Neuronal stem cell (in vitro differentiated cells): ENCODE measurements around the gene DUSP28.

Experiments used
- DNase-seq: peaks from one replicate; pipeline ENCODE4 v3.0.0-alpha.2; 2013; ENCODE audit warnings: low spot score
- H2AFZ ChIP-seq: one replicate; pipeline ENCODE4 v1.6.1; 2013; ENCODE audit warnings: mild to moderate bottlenecking, low read length, inconsistent platforms
- H2AK5ac ChIP-seq: 2 replicates; pipeline ENCODE4 v1.6.1; 2013; ENCODE audit warnings: low read depth, mild to moderate bottlenecking, inconsistent platforms, low read length, moderate library complexity, mixed read lengths
- H2BK120ac ChIP-seq: 2 replicates; pipeline ENCODE4 v1.6.1; 2013; ENCODE audit warnings: low read depth, mild to moderate bottlenecking, inconsistent platforms, low read length, moderate library complexity, mixed read lengths
- H2BK12ac ChIP-seq: one replicate; pipeline ENCODE4 v1.6.1; 2013; ENCODE audit warnings: low read length, inconsistent platforms
- H2BK15ac ChIP-seq: 2 replicates; pipeline ENCODE4 v1.6.1; 2013; ENCODE audit warnings: mild to moderate bottlenecking, low read length, inconsistent platforms, mixed read lengths
- H2BK5ac ChIP-seq: one replicate; pipeline ENCODE4 v1.6.1; 2013; ENCODE audit warnings: inconsistent platforms, mild to moderate bottlenecking, low read length, moderate library complexity
- H3K14ac ChIP-seq: one replicate; pipeline ENCODE4 v1.6.1; 2013; ENCODE audit warnings: low read length, inconsistent platforms
- H3K18ac ChIP-seq: 2 replicates; pipeline ENCODE4 v1.6.1; 2013; ENCODE audit warnings: low read length, inconsistent platforms
- H3K23ac ChIP-seq: 2 replicates; pipeline ENCODE4 v1.6.1; 2013; ENCODE audit warnings: low read depth, mild to moderate bottlenecking, mixed read lengths, low read length, inconsistent platforms; ENCODE audit not compliant: poor library complexity
- H3K27ac ChIP-seq: replicated peaks from 3 replicates; pipeline ENCODE4 v1.5.1; 2013; ENCODE audit warnings: low read length, inconsistent platforms
- H3K27me3 ChIP-seq, 3 experiments: 2 replicates each; pipeline ENCODE4 v1.6.1; 2013; ENCODE audit warnings: low read length in 3 of 3, mild to moderate bottlenecking in 2 of 3, inconsistent platforms in 1 of 3, low read depth in 1 of 3, mixed read lengths in 1 of 3, moderate library complexity in 1 of 3; ENCODE audit not compliant: control insufficient read depth in 3 of 3, insufficient read depth in 3 of 3
- H3K36me3 ChIP-seq, 2 donors: replicated peaks in 1 of 2; 2 replicates each; pipeline ENCODE4 v1.6.1; 2013; ENCODE audit warnings: low read length in 2 of 2; ENCODE audit not compliant: control insufficient read depth in 2 of 2, insufficient read depth in 2 of 2
- H3K4ac ChIP-seq: 2 replicates; pipeline ENCODE4 v1.6.1; 2013; ENCODE audit warnings: inconsistent platforms, mild to moderate bottlenecking, low read length, moderate library complexity
- H3K4me1 ChIP-seq, 2 donors: 1 replicate in 1 of 2; 2 replicates in 1 of 2; pipeline ENCODE4 v1.6.1; 2013; ENCODE audit warnings: low read length in 2 of 2, low read depth in 1 of 2; ENCODE audit not compliant: control insufficient read depth in 2 of 2, insufficient read depth in 1 of 2
- H3K4me2 ChIP-seq: one replicate; pipeline ENCODE4 v1.6.1; 2013; ENCODE audit warnings: mild to moderate bottlenecking, low read length, inconsistent platforms; ENCODE audit not compliant: insufficient read depth, poor library complexity, severe bottlenecking
- H3K4me3 ChIP-seq, 2 donors: 2 replicates each; pipeline ENCODE4 v1.5.1; 2013; ENCODE audit warnings: low read length in 2 of 2, mild to moderate bottlenecking in 2 of 2, inconsistent platforms in 1 of 2, moderate library complexity in 1 of 2
- H3K79me1 ChIP-seq: one replicate; pipeline ENCODE4 v1.6.1; 2013; ENCODE audit warnings: low read depth, mild to moderate bottlenecking, inconsistent platforms, low read length, moderate library complexity
- H3K9ac ChIP-seq: one replicate; pipeline ENCODE4 v1.6.1; 2013; ENCODE audit warnings: mild to moderate bottlenecking, low read depth, low read length, inconsistent platforms; ENCODE audit not compliant: poor library complexity
- H3K9me3 ChIP-seq, 2 donors: replicated peaks in 1 of 2; 2 replicates each; pipeline versions ENCODE3 to v1.6.1; 2013; ENCODE audit warnings: low read length in 2 of 2, mild to moderate bottlenecking in 2 of 2, inconsistent platforms in 1 of 2, low read depth in 1 of 2, mixed read lengths in 1 of 2, moderate library complexity in 1 of 2; ENCODE audit not compliant: control insufficient read depth in 2 of 2, insufficient read depth in 1 of 2
- H4K8ac ChIP-seq: one replicate; pipeline ENCODE4 v1.6.1; 2013; ENCODE audit warnings: low read depth, mild to moderate bottlenecking, inconsistent platforms, low read length, moderate library complexity
- H4K91ac ChIP-seq: one replicate; pipeline ENCODE4 v1.6.1; 2013; ENCODE audit warnings: low read length, low read depth, mild to moderate bottlenecking, inconsistent platforms; ENCODE audit not compliant: poor library complexity
- WGBS, 2 donors: extraction: QIAGEN DNeasy Blood & Tissue Kit; methylation state at CpG; one replicate each; pipeline ENCODE4 v1.1.7; 2013; ENCODE audit warnings: missing lambda C conversion rate in 2 of 2, mixed read lengths in 1 of 2; ENCODE audit not compliant: insufficient read length in 2 of 2, insufficient replicate concordance in 1 of 2; ENCODE audit errors: extremely low coverage in 2 of 2; 5-methylcytosine and 5-hydroxymethylcytosine counted together

Gene DUSP28

DNA sequence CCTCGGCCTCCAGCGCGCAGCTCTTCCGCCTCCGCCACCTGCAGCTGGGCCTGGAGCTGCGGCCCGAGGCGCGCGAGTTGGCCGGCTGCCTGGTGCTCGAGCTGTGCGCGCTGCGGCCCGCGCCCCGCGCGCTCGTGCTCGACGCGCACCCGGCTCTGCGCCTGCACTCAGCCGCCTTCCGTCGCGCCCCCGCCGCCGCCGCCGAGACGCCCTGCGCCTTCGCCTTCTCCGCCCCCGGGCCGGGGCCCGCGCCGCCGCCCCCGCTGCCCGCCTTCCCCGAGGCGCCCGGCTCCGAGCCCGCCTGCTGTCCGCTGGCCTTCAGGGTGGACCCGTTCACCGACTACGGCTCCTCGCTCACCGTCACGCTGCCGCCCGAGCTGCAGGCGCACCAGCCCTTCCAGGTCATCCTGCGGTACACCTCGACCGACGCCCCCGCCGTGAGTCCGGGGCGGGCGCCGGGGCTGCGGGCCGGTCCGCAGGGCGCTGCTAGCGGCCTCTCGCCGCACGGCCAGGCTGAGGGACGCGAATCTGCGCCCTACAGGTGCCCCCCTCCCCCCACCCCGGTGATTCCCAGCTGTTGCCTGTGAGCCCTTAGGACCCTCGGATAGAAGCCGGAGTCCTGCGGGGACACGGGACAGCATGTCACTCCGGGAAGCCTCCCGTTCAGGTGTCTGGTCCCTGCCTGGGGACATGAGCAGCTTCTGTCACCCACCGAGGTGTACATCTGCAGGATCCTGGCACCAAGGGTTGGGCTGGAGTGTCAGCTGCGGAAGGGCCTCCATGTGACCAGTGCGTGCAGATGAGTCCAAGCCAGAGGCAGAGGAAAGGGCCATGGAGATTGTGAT lies 8.7 kb downstream of the DUSP28 start:
- Histone ChIP-seq H2AFZ (peak overlapping the region; percentile 88), H2BK5ac (peak overlapping the region; percentile 39), H2BK12ac (peak overlapping the region; percentile 73), H3K27me3 (peaks cover 0 to 32% (median 16%) of the 10 kb centered on the region in 3 experiments), H3K27ac (no peak overlapping the region), H4K8ac (peak overlapping the region; percentile 43), H3K79me1 (peaks cover 2% of the 10 kb centered on the region), H3K4me3 (peak overlapping the region; percentile 57 to 90), H2BK15ac (peak overlapping the region; percentile 16), H2AK5ac (no peak overlapping the region), H3K36me3 (peaks cover 0 to 4% of the 10 kb centered on the region in 2 donors), H3K9me3 (peaks cover 0 to 4% of the 10 kb centered on the region in 2 donors), H3K18ac (peak overlapping the region; percentile 83), H4K91ac (peak overlapping the region; percentile 5), H3K4me2 (peak overlapping the region; percentile 94), H2BK120ac (no peak overlapping the region), H3K14ac (peak overlapping the region; percentile 39), H3K4me1 (peaks cover 25% of the 10 kb centered on the region in 2 donors), H3K23ac (peak overlapping the region; percentile 37), H3K4ac (no peak overlapping the region), H3K9ac (peak overlapping the region; percentile 92)
- WGBS, 2 donors = no CpG with 5 or more reads among the region's 93 CpGs
- DNase-seq = no peak

DNA sequence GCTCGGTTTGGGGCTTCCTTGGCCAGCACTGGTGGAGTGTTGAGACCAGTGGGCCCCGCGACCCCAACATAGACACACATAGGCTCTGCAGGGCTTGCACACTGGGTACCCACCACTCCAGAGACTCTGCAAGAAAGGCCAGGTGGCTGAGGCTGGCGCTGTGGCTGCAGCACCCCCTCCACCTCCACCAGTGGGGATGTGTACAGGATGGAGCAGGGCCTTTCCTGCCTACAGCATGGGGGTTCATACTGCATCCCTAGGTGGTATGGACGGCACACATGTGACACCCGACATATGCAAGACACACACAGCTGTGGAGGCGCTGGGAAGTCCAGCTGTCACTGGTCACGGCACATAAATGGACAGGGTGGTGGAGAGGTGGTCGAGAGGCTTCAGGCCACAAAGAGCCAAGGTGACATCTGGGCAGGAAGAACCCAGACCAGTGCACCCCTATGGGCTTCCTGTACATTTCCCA lies 9.4 kb downstream of the DUSP28 start:
- Histone ChIP-seq H3K79me1 (peaks cover 2% of the 10 kb centered on the region), H2AK5ac (peak overlapping the region; percentile 37), H3K9ac (no peak overlapping the region), H4K8ac (no peak overlapping the region), H2BK15ac (no peak overlapping the region), H3K4ac (no peak overlapping the region), H2AFZ (no peak overlapping the region), H4K91ac (peak overlapping the region; percentile 5), H2BK12ac (no peak overlapping the region), H3K4me3 (peak overlapping the region; percentile 57 to 90), H3K36me3 (peaks cover 0 to 8% of the 10 kb centered on the region in 2 donors), H3K23ac (peak overlapping the region; percentile 37), H3K9me3 (peaks cover 0 to 4% of the 10 kb centered on the region in 2 donors), H3K4me2 (no peak overlapping the region), H2BK120ac (no peak overlapping the region), H3K14ac (peak overlapping the region; percentile 39), H3K27me3 (peaks cover 0 to 32% (median 16%) of the 10 kb centered on the region in 3 experiments), H3K4me1 (peaks cover 25% of the 10 kb centered on the region in 2 donors), H2BK5ac (no peak overlapping the region), H3K27ac (no peak overlapping the region), H3K18ac (no peak overlapping the region)
- WGBS, 2 donors = no CpG with 5 or more reads among the region's 9 CpGs
- no peak for DNase-seq

DNA sequence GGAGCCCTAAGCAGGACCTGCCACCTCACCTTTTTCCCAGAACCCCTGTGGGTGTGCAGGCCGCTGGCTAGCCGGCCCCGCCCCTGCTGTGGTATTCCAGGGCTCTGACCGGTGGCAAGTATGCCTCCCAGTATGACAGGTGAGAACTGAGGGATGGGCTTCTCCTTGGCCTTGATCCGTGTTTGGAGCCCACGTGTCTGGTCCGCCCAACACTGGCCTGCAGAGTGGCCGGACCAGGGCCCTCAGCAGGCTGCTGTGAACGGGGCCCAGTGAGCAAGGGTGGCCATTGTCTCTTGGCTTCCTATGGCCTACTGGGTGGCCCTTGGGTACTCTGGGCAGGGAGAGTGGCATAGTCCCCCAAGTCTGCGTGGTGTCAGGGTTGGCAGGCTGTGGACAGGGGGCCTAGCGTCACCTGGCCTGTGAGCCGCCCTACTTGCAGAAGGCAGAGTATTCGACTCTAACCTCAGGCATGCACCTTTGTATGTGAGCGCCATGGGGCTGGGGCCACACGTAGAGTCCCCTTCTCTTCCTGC lies 9.9 kb downstream of the DUSP28 start:
- no CpG with 5 or more reads among the region's 15 CpGs for WGBS, 2 donors
- H3K27me3 ChIP-seq = peaks cover 0 to 32% (median 16%) of the 10 kb centered on the region in 3 experiments
- H2BK15ac ChIP-seq = no peak overlapping the region
- no peak overlapping the region for H3K4me3 ChIP-seq
- H3K14ac ChIP-seq = no peak overlapping the region
- peaks cover 25% of the 10 kb centered on the region in 2 donors for H3K4me1 ChIP-seq
- no peak overlapping the region for H4K91ac ChIP-seq
- no peak overlapping the region for H2BK12ac ChIP-seq
- peak overlapping the region; percentile 3 for H3K4me2 ChIP-seq
- H2AFZ ChIP-seq = no peak overlapping the region
- peak overlapping the region; percentile 53 for H3K4ac ChIP-seq
- H3K79me1 ChIP-seq = peaks cover 2% of the 10 kb centered on the region
- H3K27ac ChIP-seq = no peak overlapping the region
- H3K36me3 ChIP-seq = peaks cover 0 to 13% of the 10 kb centered on the region in 2 donors
- peaks cover 0 to 4% of the 10 kb centered on the region in 2 donors for H3K9me3 ChIP-seq
- H3K23ac ChIP-seq = peak overlapping the region; percentile 57
- no peak overlapping the region for H2BK120ac ChIP-seq
- no peak for DNase-seq
- no peak overlapping the region for H3K9ac ChIP-seq
- H2AK5ac ChIP-seq = peak overlapping the region; percentile 63
- no peak overlapping the region for H2BK5ac ChIP-seq
- no peak overlapping the region for H4K8ac ChIP-seq
- no peak overlapping the region for H3K18ac ChIP-seq
